KOPT-K1 (cell line): ENCODE data around the gene POU3F1.

Source experiments
- H3K27ac ChIP-seq: fragments of 200-600 bp; sonication (generic); 2 replicates; pipeline ENCODE4 v1.5.1; 2016; ENCODE audit warnings: antibody characterized with exemption, mild to moderate bottlenecking, low read depth, low read length; ENCODE audit not compliant: poor library complexity, severe bottlenecking
- H3K36me3 ChIP-seq: fragments of 200-600 bp; sonication (generic); 2 replicates; pipeline ENCODE4 v1.5.1; 2017; ENCODE audit warnings: antibody characterized with exemption, mild to moderate bottlenecking, low read length, moderate library complexity; ENCODE audit not compliant: insufficient read depth
- H3K9me3 ChIP-seq: fragments of 200-600 bp; sonication (generic); 2 replicates; pipeline ENCODE4 v1.5.1; 2017; ENCODE audit warnings: antibody characterized with exemption, low read length, mild to moderate bottlenecking; ENCODE audit not compliant: insufficient read depth, poor library complexity, severe bottlenecking

Gene POU3F1

DNA sequence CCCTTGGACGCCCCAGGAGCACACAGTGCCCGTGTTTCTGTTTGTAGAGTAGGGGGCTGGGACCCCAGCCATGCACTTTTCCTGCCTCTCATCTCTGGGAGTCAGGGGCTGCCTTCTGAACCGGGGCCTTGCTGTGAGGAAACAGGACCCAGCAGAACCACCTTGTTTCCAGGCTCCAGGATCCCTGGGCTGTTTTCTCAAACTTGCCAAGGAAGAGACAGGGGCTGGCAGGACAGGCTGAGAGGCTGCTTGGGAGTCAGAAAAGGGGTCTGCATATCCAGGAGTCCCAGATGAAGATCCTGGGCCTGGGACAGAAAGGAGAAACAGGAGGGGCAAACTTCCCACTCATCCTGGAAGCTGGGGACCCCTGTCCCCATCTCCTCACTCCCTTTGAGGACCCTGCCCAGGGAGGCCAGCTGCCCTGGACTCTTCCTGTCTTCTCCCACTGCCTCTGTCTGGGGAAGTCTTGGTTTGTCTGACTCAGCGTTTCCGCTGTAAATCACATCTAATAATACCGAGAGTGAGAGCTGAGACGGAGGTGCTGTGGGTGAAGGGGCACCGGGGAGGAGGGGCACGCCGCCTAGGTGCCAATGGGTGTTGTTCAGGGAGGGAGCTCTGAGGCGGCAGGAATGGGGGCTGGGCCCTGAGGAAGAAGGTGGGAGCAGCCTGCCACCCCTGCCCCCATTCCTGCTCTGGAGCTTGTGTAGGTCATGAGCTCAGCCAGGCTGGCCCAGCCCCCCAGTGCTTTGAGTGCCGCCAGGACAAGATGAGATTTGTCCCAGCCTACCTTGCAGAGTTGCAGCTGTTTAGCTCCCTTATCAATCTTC, 16.7 kb downstream of the POU3F1 start:
- Histone ChIP-seq H3K36me3 (peaks cover 23% of the 10 kb centered on the region), H3K9me3 (no peaks in the 10 kb centered on the region), H3K27ac (no peak overlapping the region)

DNA sequence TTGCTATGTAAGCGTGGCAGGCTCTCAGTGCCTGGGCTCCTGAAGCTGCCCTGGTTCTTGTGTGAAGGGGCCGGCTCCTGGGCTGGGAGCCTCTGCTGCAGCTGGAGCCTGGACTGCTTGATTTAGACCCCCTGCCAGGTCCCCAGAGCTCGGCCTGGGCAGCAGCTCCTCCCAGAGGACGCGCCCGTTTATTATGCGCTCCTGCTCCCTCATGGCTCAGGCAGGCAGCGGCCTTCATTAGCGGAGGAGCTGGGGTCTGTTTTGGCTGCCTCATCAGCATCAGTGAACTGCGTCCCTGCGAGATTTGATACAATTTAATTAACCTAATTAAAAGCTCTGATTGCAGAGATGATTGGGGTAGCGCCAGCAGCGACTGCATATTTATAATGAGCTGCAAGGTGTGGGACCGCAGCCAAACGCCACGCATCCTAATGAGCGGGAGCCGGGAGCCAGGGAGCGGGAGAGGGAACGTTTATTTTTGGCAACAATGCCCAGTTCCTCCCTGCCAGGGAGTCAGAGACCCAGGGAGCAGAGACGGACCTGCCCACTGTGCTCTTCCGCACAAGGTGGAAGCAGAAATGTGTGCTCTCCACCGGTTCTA, 17.4 kb downstream of the POU3F1 start:
- Histone ChIP-seq H3K9me3 (no peaks in the 10 kb centered on the region), H3K36me3 (peaks cover 30% of the 10 kb centered on the region), H3K27ac (no peak overlapping the region)

DNA sequence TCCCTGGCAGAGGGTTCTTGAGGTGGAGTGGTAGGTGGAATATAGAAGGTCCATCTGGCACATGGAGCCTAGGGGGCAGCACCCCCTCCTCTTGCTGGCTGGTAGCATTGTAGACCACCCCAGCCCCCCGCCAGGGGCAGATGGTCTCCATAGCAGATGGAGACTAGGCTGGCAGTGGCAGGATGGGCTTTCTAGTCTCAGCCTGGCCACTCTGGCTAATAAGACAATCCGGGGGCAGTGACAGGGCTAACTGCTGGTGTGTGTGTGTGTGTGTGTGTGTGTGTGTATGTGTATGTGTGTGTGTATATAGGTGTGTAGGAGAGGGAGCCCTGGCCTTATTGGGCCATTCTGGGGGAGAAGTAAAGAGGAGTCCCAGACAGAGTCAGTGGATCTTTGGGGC, 17.9 kb downstream of the POU3F1 start:
- Histone ChIP-seq H3K36me3 (peaks cover 35% of the 10 kb centered on the region), H3K9me3 (no peaks in the 10 kb centered on the region), H3K27ac (no peak overlapping the region)

DNA sequence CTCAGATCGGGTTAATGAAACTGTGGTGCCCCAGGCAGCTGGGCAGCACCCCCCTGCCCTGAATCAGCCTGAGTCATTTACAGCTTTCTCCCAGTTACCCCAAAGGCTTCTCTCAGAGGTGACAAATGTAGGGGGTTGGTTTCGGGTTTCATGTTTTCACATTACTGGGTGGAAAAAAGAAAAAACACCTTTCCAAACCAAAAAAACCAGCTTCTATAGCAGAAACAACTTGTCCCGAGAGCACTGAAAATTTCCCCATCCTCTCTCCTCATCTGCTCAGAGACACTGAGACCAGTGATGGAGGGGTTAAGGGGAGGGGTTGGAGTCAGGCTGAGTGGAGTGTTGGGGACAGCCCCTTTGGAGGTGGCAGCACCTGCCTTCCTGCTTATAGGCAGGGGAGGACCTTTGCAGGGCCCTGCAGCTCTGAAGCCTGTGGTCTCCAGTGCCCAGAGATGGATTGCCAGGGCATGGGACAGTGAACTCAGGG, 18.4 kb downstream of the POU3F1 start:
- no peak overlapping the region for H3K27ac ChIP-seq
- peaks cover 41% of the 10 kb centered on the region for H3K36me3 ChIP-seq
- H3K9me3 ChIP-seq: no peaks in the 10 kb centered on the region

DNA sequence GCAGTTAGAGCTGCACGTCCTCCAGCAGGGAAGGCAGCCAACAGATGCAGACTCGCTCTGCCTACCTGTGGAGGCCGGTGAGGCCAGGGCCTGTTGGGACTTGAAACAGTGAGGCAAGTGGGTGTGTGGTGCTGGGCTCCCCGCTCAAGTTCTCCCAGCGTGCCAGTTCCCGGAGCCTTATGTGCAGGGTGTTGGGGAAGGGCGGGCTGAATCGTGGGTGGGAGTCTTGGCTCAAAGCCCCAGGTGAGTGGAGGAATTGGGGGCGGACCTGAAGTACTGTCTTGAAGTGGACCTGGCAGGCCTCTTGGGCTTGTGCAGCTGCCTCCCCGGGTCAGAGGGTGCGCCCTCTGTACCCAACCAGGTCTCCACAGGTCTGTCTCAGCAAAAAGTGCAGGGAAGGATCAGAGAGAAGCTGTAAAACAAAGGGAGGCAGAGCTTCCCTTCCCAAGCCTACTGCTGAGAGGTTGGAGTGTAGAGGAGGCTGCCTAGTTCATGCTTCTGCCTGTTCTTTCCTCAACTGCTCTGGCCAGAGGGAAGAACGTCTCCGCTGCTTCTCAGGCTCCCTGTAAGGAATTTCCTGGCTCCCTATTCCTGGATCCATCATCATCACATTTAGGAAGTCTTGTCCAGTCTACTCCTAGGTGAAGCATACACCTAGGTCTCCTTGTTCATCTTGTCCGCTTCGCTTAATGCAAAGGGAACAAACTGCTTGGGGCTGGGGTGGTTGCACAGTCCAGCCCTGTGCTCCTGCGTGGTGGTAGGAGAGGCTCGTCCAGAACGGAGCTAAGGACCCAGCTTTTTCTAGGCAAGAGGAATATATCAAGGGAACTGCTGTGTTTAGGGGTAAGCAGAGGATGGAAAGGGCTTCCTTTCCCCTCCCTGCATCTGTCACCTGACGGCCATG, 19.1 kb downstream of the POU3F1 start:
- Histone ChIP-seq H3K36me3 (peaks cover 48% of the 10 kb centered on the region), H3K9me3 (no peaks in the 10 kb centered on the region), H3K27ac (no peak overlapping the region)

DNA sequence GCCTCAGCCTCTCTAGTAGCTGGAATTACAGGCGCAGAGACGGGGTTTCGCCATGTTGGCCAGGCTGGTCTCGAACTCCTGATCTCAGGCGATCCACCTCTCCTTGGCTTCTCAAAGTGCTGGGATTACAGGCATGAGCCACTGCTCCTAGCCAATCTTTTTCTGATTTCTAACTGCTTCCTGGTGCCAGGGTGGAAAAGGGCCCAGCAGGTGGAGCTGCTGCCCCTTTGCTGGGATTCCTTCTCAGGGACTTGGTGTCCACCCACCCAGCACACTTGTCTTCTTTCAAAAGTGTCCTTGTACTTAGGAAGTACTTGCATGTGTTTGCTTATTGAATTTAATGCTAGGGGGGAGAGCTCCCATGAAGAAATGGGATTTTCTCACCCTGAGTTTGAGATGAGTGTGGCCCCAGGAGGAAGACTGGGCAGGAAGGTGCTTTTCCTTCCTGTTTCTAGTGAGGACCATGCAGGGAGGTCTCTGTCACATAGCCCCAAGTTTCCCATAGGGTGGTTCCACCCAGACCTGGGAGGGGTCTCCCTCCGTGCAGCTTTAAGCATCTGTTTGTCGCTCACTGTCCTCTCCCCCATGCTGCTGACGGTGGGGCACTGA, 19.9 kb downstream of the POU3F1 start:
- Histone ChIP-seq H3K9me3 (no peaks in the 10 kb centered on the region), H3K36me3 (peaks cover 55% of the 10 kb centered on the region), H3K27ac (no peak overlapping the region)

DNA sequence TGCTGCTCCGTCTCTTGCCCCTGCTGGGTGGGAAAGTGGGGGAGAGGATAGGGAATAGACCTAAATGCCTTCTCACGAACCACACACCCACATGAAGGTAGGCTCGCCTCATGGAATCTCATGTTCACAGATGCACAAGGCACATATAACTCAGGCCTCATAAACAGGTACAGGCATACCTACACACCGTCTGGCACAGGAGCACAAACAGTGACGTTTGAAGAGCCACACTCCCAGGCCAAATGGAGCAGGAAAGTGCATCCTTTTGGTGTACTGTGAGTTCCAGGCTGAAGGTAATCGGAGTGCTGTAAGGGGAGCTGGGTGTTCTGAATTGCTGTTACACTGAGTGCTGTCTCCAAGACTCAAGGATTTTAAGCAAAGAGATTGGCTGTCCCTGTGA, 20.9 kb downstream of the POU3F1 start:
- H3K9me3 ChIP-seq: no peaks in the 10 kb centered on the region
- H3K36me3 ChIP-seq: peaks cover 65% of the 10 kb centered on the region
- no peak overlapping the region for H3K27ac ChIP-seq

DNA sequence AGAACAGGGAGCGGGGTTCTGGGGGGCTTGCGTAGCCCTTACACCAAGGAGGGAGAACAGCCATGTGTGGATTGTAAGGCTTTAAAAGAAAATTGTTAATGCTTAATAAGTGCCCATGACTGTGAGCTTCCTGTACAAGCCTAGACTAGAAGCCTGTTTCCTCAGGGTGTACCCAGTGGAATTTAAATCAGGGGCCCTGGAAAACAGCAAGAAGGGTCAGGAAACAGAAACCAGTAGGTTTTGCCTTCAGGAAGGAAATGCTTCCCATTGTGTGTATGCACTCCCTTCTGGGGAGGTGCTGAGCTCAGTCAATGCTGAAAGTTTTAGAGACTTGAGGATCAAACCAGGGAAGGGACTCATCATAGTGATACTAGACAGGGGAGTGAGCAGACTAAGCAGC, 21.4 kb downstream of the POU3F1 start:
- Histone ChIP-seq H3K36me3 (peaks cover 70% of the 10 kb centered on the region), H3K27ac (no peak overlapping the region), H3K9me3 (no peaks in the 10 kb centered on the region)

DNA sequence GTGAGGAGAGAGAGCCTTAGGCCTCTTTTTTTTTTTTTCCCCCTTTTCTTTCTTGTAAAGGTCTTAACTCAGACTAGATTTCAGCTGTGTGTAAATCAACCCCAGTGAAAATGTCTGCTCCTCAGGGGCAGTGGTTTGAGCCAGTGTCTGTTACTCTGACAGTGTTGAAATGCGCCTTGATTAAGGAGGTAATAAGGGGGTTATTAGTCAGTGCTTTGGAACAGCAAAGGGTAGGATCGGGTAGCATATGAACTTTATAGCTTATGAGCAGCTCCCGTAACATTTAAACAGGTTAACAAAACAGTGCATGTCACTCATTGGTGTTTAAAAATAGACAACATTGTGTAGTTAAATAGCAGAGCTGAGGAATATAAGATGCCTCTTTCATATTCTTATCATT, 23.8 kb downstream of the POU3F1 start:
- H3K9me3 ChIP-seq: no peaks in the 10 kb centered on the region
- no peak overlapping the region for H3K27ac ChIP-seq
- peaks cover 94% of the 10 kb centered on the region for H3K36me3 ChIP-seq

DNA sequence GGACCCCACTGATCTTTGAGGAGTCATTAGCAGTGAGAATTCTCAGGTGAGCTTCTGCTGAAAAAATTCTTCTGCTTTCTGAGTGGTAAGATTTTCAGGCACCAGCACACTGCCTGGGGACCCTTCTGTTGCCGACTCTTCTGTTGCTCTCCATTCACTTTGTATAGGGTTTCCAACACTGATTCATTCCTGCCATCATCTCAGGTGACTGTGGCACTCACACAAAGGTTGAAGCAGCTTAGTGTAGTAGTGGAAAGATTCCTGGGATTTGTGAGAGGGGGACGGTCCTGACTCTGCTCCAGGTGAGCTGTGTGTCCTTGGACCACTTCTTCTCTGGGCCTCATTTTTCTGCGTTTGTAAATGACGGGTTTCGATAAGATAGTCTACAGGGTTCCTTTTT, 24.6 kb downstream of the POU3F1 start:
- no peaks in the 10 kb centered on the region for H3K9me3 ChIP-seq
- H3K36me3 ChIP-seq: peaks cover 100% of the 10 kb centered on the region
- no peak overlapping the region for H3K27ac ChIP-seq

DNA sequence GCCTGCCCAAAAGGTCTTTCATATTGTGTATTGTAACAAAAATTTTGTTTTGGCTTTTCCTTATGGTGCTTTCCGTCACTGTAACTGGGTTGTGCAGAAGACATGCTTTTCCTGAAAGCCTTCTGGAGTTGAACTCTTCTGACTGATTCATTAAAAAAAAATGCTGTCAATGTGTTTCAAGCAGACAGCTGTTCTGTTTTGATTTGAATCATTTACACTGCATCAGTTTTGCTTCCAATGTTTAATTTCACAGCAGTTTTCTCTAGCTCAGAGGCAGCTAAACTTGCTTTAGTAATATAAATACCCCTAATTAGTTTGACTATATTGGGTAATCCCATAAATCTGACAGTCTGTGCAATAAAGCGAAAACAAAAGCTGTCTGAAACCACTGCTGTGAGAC, 26.2 kb downstream of the POU3F1 start:
- H3K36me3 ChIP-seq: peaks cover 100% of the 10 kb centered on the region
- no peak overlapping the region for H3K27ac ChIP-seq
- no peaks in the 10 kb centered on the region for H3K9me3 ChIP-seq

DNA sequence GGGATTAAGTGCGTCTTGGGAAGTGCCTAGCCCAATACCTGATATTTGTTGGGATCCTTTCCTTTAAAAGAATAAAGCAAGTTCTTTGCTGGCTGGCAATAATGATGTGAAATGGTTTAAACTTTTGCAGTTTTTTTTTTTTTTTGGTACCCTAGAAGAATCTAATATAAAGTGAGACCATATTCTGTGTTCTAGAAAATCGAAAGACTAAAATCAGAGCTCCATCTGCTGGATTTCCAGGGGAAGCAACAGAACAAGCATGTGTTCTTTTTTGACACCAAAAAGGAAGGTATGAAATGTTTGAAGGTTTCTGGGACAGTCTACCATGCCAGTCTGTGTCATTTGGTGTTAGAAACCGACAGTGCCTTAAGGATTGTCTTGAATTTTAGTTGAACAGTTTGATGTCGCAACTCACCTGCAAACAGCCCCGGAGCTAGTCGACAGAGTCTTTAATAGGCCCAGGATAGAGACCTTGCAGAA, 27.7 kb downstream of the POU3F1 start:
- Histone ChIP-seq H3K9me3 (no peaks in the 10 kb centered on the region), H3K27ac (no peak overlapping the region), H3K36me3 (peaks cover 99% of the 10 kb centered on the region)

DNA sequence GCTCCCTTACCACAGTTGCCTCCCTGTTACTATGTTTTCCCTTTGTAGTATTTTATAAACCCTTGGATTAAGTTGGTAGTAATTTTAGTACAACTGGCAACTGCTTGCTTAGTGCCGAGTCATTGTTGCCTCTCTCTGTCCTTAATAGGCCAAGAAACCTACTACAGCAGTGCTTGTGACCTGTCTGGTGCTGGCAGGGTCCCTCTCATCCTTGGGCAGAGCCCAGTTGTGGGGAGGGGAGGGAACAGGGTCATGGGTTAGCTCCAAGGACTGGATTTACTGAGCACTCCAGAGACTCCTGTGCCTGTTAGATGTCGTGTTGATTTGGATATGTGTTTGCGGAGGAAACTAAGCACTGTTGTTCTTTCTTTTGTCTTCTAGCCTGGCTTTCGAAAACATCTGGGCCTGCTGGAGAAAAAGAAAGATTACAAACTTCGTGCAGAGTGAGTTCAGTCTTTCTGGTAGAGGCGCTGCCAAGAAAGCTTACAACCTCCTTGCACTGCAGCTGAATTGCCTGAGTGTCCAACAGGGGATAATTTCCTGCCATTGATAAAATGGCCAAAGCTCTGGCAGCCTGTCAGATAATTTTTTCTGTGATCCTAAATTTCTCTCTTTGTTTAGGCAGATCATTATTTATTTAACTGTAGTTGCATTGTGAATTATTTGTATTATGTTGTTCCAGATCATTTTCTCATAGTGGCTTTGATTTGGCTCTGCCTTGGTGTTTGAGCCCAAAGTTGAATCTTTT, 30.4 kb downstream of the POU3F1 start:
- H3K27ac ChIP-seq: no peak overlapping the region

DNA sequence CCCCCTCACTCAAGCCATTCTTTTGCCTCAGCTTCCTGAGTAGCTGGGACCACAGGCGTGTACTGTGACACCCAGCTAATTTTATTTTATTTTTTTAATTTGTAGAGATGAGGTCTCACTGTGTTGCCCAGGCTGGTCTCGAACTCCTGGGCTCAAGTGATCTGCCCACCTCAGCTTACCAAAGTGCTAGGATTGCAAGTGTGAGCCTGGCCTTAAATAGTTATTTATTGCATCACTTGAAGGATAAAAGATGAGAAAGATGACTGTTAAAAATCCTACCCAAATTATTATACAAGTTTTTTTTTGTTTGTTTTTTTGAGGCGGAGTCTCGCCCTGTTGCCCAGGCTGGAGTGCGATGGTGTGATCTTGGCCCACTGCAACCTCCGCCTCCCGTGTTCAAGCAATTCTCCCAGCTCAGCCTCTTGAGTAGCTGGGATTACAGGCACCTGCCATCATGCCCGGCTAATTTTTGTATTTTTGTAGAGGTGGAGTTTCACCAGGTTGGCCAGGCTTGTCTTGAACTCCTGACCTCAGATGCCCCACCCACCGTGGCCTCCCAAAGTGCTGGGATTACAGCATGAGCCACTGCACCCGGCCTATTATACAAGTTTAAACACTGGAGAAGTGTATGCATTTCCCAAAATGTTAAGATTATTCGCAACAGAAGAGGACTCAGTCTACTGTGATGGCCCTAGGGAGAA, 31.7 kb downstream of the POU3F1 start:
- Histone ChIP-seq H3K36me3 (peaks cover 59% of the 10 kb centered on the region), H3K9me3 (no peaks in the 10 kb centered on the region), H3K27ac (no peak overlapping the region)

More for the DNA sequence above, 30.4 kb downstream of the POU3F1 start:
- Histone ChIP-seq H3K9me3 (no peaks in the 10 kb centered on the region), H3K36me3 (peaks cover 72% of the 10 kb centered on the region)
